Measurements from ENCODE around the gene NME4. TPM values are rescaled to one million over a fixed set of nuclear protein-coding genes. Genes with fewer than 3 reads are reported as not detected.
A peak's percentile ranks its signal among the peaks of the same experiment; 100 is the strongest.
"Not testable (repeated sequence)": the region's sequence is repeated elsewhere in the genome, so short reads cannot be mapped to it uniquely, and the experiment has no call there.

NME4 gene
- total RNA-seq, 1 experiment from 2014 or later = 82.9 TPM

DNA sequence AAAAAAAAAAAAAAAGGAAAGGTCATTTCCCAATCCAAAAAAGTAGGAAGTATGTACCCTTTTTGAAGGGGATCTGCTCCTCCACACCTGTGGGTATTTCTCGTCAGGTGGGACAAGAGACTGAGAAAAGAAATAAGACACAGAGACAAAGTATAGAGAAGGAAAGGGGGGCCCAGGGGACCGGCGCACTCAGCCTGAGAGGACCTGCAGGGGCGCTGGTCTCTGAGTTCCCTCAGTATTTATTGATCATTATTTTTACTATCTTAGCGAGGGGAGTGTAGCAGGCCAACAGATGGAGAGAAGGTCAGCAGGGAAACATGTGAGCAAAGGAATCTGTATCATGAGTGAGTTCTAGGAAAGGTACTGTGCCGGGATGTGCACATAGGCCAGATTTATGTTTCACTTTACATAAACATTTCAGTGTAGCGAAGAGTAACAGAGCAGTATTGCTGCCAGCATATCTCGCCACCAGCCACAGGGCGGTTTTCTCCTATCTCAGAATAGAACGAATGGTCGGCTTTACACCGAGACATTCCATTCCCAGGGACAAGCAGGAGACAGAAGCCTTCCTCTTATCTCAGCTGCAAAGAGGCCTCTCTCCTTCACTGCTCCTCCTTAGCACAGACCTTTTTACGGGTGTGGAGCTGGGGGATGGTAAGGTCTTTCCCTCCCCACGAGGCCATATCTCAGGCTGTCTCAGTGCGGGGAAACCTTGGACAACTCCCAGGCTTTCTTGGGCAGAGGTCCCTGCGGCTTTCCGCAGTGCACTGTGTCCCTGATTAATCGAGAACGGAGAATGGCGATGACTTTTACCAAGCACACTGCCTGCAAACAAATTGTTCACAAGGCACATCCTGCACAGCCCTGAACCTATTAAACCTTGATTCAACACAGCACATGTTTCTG, 9.0 kb upstream of the NME4 start:
- not testable (repeated sequence) for H3K36me3 ChIP-seq; H3K27me3 ChIP-seq (replicated peaks); H3K27ac ChIP-seq; H3K4me3 ChIP-seq; H3K9me3 ChIP-seq (replicated peaks); H3K4me1 ChIP-seq (replicated peaks); DNase-seq (ENCODE audit: low read depth in 1 of 2, low spot score in 2 of 2)

DNA sequence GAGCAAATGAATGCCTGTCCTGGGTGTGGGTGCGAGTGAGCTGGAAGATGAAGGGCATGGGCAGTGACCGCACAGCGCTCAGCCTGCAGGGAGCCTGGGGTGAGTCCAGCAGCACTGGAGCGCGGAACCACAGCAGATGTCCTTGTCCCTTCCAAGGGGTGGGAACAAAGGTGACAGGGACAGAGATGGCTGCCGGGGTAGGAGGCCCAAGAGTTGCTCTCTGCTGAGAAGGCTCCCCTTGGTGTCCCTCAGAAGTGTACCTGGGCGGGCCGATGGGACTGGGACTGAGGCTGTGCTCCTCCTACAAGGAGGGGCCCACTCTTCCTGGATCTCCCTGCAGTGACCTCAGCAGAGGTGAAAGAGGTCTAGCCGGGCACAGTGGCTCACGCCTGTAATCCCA, 7.6 kb upstream of the NME4 start:
- Histone ChIP-seq H3K4me1 (replicated peaks) (no peaks in the 10 kb centered on the region), H3K36me3 (no peaks in the 10 kb centered on the region), H3K9me3 (replicated peaks) (peaks cover 4% of the 10 kb centered on the region; the same call in 1 of the 2 replicates), H3K27ac (no peak overlapping the region), H3K27me3 (replicated peaks) (no peaks in the 10 kb centered on the region), H3K4me3 (no peak overlapping the region)
- no peak for DNase-seq (ENCODE audit: low read depth in 1 of 2, low spot score in 2 of 2)

DNA sequence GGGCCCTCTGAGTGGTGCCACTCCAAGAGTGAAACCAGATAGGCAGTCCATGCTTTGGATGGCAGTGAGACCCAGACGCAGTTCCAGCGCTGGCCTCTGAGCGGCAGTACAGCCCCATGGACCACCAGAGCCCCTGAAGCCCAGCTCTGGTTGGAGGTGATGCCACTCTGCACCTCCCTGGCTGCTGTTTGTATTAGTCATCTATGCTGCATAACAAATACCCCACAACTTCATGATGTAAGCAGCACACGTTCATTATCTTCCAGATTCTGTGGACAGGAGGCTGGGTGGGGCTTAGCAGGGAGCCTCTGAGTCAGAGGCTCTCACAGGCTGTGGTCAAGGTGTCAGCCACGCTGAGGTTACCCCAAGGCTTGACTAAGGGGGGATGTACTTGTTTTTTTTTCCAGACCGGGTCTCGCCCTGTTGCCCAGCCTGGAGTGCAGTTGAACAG, 5.1 kb upstream of the NME4 start:
- peak; percentile 58 to 79 for DNase-seq (ENCODE audit: low read depth in 1 of 2, low spot score in 2 of 2)
- Histone ChIP-seq H3K9me3 (replicated peaks) (peaks cover 4% of the 10 kb centered on the region; the same call in 1 of the 2 replicates), H3K4me3 (no peak overlapping the region)

DNA sequence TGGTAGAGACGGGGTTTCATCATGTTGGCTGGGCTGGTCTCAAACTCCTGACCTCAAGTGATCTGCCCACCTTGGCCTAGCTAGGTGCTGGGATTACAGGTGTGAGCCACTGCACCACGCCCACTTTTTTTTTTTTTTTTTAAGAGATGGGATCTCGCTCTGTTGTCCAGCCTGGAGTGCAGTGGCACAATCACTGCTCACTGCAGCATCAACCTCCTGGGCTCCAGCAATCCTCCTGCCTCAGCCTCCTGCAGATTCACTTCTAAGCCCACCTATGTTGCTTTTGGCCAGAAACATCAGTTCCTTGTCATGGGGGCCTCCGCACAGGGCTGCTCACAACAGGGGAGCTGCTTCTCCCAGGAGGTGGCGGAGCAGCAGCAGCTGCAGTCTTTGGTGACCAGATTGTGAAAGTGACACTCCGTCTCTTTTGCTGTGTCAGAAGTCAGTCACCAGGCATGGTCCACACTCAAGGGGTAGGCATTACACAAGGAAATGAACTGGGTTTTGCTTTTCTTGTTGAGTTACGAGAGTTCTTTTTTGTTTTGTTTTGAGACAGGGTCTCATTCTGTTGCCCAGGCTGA, 4.5 kb upstream of the NME4 start:
- Histone ChIP-seq H3K9me3 (replicated peaks) (peaks cover 4% of the 10 kb centered on the region; the same call in 1 of the 2 replicates), H3K4me3 (no peak overlapping the region), H3K27ac (no peak overlapping the region), H3K4me1 (replicated peaks) (peaks cover 9% of the 10 kb centered on the region), H3K27me3 (replicated peaks) (no peaks in the 10 kb centered on the region), H3K36me3 (no peaks in the 10 kb centered on the region)
- DNase-seq (ENCODE audit: low read depth in 1 of 2, low spot score in 2 of 2) = no peak

More for the DNA sequence above, 5.1 kb upstream of the NME4 start:
- Histone ChIP-seq H3K4me1 (replicated peaks) (peaks cover 9% of the 10 kb centered on the region), H3K27me3 (replicated peaks) (no peaks in the 10 kb centered on the region), H3K27ac (no peak overlapping the region), H3K36me3 (no peaks in the 10 kb centered on the region)

DNA sequence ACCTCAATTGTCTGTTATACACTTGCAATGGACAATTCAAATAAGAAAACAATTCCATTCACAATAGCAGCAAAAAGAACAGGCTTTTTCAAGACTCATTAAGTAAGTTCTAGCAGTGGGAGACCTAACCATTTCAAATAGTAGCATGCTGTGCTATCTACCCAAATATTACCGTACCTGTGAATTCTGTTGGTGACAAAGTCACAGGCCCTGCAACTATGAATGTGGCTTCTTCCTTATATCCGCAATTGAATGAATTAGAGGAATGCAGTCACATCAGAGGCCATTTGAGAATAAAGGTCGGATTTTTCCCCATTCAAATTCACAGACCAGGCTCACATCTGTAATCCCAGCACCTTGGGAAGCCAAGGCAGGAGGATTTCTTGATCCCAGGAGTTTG, 800 bp upstream of the NME4 start:
- peaks cover 17% of the 10 kb centered on the region for H3K36me3 ChIP-seq
- no peak overlapping the region; the same call in 1 of the 2 replicates for H3K4me3 ChIP-seq
- peaks cover 18% of the 10 kb centered on the region for H3K4me1 ChIP-seq (replicated peaks)
- DNase-seq (ENCODE audit: low read depth in 1 of 2, low spot score in 2 of 2) = no peak
- peaks cover 5% of the 10 kb centered on the region; the same call in 1 of the 2 replicates for H3K9me3 ChIP-seq (replicated peaks)
- H3K27me3 ChIP-seq (replicated peaks) = no peaks in the 10 kb centered on the region
- no peak overlapping the region for H3K27ac ChIP-seq

DNA sequence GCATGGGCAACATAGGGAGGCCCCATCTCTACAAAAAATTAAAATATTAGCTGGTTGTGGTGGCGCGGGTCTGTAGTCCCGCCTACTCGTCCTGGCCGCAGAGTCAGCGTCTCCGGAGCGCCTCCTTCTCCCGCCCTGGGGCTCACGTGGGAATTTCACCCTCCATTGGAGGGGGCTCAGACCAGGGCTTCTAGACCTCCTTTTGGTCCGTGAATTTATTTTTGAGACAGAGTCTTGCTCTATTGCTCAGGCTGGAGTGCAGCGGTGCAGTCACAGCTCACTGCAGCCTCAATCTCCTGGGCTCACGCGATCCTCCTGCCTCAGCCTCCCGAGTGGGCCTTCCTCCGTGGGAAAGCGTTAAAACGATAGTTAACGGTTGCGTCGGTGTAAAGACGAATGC, 394 bp upstream of the NME4 start:
- peaks cover 8% of the 10 kb centered on the region; the same call in 1 of the 2 replicates for H3K9me3 ChIP-seq (replicated peaks)
- H3K4me3 ChIP-seq = peak overlapping the region; percentile 77
- H3K36me3 ChIP-seq = peaks cover 20% of the 10 kb centered on the region
- peak in 1 of 2 experiments; percentile 36 for DNase-seq (ENCODE audit: low read depth in 1 of 2, low spot score in 2 of 2)
- no peak overlapping the region for H3K27ac ChIP-seq
- H3K27me3 ChIP-seq (replicated peaks) = no peaks in the 10 kb centered on the region
- H3K4me1 ChIP-seq (replicated peaks) = peaks cover 18% of the 10 kb centered on the region

DNA sequence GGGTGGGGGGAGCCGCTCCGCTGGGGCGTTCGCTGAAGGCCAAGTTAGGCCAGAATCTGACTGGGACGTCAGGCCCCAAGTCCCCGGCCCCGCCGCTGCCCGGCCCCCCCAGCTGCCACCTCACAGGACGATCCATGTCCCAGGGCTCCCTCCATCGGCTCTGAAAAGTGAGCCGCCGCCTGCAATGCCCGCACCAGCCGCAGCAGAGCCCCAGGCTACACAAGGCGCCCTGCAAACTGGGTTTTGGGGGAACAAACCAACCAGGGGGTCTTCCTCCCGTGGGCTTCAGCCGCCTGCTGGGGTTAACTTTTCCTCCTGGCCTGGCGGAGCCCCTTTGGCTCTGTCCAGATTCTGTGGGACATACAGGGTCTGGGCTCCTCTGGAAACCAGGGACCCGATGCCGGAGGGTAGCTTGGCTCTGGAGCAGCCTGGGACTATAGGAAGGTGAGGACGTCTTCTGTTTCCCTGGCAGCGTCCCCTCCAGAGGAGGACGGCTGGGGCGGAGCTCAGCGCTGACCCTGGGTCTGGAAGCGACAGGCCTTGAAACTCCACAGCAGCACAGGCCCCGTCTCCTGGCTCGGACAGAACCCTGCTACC, 835 bp downstream of the NME4 start:
- Histone ChIP-seq H3K4me1 (replicated peaks) (peaks cover 18% of the 10 kb centered on the region), H3K27me3 (replicated peaks) (no peaks in the 10 kb centered on the region), H3K9me3 (replicated peaks) (peaks cover 3% of the 10 kb centered on the region; the same call in 1 of the 2 replicates), H3K27ac (no peak overlapping the region), H3K4me3 (no peak overlapping the region), H3K36me3 (peaks cover 20% of the 10 kb centered on the region)
- peak in 1 of 2 experiments; percentile 75 for DNase-seq (ENCODE audit: low read depth in 1 of 2, low spot score in 2 of 2)

DNA sequence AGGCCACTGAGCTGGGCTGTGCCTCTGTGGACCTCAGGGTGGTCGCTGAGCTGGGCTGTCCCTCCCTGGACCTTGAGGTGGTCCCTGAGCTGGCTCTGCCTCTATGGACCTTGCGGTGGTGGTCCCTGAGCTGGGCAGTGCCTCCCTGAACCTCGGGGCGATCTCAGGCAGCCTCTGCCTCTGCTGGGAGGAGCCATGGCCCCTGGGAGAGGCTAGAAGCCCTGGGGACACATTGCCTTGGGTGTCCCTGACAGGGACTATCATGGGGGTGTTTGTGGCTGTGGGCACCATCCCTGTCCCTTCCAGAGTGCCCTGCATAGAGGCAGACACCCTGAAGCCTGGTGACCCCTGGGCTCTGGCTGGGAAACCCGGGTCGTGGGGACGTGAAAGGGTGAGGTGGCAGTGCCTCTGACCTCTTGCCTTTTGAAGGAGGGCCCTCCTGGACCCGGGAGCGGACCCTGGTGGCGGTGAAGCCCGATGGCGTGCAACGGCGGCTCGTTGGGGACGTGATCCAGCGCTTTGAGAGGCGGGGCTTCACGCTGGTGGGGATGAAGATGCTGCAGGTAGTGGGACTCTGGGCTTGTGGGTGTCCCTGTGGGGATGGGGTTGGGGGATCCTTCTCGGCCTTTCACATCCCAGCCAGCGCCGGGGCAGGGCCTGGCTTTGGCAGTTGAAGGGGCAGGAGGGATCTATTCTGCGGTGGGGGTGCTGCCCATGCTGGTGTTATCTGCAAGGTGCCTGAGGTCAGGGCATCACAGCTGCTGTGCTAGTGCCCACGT, 1.8 kb downstream of the NME4 start:
- H3K27ac ChIP-seq = no peak overlapping the region
- H3K36me3 ChIP-seq = peaks cover 20% of the 10 kb centered on the region
- H3K9me3 ChIP-seq (replicated peaks) = peaks cover 3% of the 10 kb centered on the region; the same call in 1 of the 2 replicates
- DNase-seq (ENCODE audit: low read depth in 1 of 2, low spot score in 2 of 2) = no peak
- no peaks in the 10 kb centered on the region for H3K27me3 ChIP-seq (replicated peaks)
- H3K4me1 ChIP-seq (replicated peaks) = peaks cover 18% of the 10 kb centered on the region
- H3K4me3 ChIP-seq = no peak overlapping the region

DNA sequence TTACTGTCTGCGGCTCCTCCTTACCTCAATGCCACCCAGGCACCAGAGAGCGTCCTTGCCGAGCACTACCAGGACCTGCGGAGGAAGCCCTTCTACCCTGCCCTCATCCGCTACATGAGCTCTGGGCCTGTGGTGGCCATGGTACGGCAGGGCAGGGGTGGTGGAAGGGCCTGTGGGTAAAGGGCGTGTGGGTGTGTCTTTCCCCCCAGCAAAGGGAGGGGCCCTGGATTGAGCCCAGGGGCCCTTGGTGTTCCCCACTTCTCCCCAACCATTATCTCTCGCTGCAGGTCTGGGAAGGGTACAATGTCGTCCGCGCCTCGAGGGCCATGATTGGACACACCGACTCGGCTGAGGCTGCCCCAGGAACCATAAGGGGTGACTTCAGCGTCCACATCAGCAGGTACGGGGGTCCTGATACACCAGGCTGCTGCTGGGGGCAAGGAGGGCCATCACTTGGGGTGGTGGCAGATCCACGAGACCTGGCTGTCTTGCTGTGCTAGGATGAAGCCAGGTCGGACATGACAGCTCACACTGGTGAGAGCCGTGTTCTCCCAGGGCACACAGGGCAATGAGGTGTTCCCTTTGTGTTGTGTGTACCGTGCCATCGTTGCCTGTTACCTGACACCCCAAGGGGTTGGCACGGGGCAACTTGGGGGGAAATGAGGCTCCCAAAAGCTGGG, 2.5 kb downstream of the NME4 start:
- no peaks in the 10 kb centered on the region for H3K27me3 ChIP-seq (replicated peaks)
- H3K4me3 ChIP-seq = no peak overlapping the region
- peaks cover 3% of the 10 kb centered on the region; the same call in 1 of the 2 replicates for H3K9me3 ChIP-seq (replicated peaks)
- no peak for DNase-seq (ENCODE audit: low read depth in 1 of 2, low spot score in 2 of 2)
- H3K36me3 ChIP-seq = peaks cover 20% of the 10 kb centered on the region
- H3K27ac ChIP-seq = no peak overlapping the region
- H3K4me1 ChIP-seq (replicated peaks) = peaks cover 18% of the 10 kb centered on the region

DNA sequence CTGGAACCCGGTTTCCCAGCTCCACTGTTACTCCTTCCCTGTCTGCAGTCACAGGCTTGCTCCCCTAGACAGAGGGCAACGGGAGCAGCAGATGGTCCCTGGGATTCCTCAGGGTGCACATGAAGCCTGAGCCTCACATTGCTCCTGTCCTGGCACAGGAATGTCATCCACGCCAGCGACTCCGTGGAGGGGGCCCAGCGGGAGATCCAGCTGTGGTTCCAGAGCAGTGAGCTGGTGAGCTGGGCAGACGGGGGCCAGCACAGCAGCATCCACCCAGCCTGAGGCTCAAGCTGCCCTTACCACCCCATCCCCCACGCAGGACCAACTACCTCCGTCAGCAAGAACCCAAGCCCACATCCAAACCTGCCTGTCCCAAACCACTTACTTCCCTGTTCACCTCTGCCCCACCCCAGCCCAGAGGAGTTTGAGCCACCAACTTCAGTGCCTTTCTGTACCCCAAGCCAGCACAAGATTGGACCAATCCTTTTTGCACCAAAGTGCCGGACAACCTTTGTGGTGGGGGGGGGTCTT, 3.1 kb downstream of the NME4 start:
- Histone ChIP-seq H3K4me1 (replicated peaks) (peaks cover 18% of the 10 kb centered on the region), H3K27ac (no peak overlapping the region), H3K9me3 (replicated peaks) (peaks cover 3% of the 10 kb centered on the region; the same call in 1 of the 2 replicates), H3K36me3 (peaks cover 20% of the 10 kb centered on the region), H3K4me3 (peak overlapping the region; percentile 94), H3K27me3 (replicated peaks) (no peaks in the 10 kb centered on the region)
- no peak for DNase-seq (ENCODE audit: low read depth in 1 of 2, low spot score in 2 of 2)

DNA sequence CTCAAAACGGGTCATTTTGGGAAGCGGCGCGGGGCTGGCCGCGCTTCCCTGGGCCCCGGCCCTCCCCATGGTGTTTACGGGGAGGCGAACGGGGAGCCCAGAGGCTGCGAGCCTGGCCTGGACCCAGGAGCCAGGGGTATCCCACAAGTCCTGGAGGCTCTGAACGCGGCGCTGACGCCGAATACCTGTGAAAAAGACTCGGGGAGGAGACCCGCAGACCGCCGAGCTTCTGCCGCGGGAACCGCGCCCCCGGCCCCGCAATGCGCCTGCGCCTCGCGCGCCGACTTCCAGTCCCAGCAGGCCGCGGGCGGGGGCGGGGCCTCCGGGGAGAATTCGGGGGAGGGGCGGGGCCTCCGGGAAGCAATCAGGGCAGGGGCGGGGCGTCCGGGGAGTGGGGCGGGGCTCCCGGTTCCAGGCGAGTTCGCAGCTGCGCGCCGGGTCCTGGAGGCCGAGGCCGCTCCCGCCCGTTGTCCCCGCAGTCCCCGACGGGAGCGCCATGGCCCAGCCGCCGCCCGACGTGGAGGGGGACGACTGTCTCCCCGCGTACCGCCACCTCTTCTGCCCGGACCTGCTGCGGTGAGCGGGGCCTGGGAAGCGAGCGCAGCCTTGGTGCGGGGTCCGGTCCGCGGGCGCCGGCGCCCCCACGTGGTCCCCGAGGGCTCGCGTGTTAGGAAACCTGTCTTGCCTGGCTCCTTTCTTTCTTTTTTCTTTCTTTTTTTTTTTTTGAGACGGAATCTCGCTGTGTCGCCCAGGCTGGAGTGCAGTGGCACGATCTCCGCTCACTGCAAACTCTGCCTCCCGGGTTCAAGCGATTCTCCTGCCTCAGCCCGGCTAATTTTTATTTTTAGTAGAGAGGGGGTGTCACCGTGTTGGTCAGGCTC, 4.7 kb downstream of the NME4 start, which contains the start of gene DECR2:
TSS of gene DECR2 (plus strand) at position 418 of the 881 bp plus-strand sequence. CDS start at position 497, 79 bp downstream.
- Histone ChIP-seq H3K9me3 (replicated peaks) (peaks cover 3% of the 10 kb centered on the region; the same call in 1 of the 2 replicates), H3K4me3 (peak within 1 kb of the TSS; percentile 94), H3K27me3 (replicated peaks) (no peaks in the 10 kb centered on the region), H3K27ac (peak within 1 kb of the TSS; percentile 71), H3K36me3 (peaks cover 20% of the 10 kb centered on the region), H3K4me1 (replicated peaks) (peaks cover 11% of the 10 kb centered on the region)
- DNase-seq (ENCODE audit: low read depth in 1 of 2, low spot score in 2 of 2) = peak; percentile 94 to 96
